Measurements from ENCODE around the gene ACLY.
"Not testable (repeated sequence)": the region's sequence is repeated elsewhere in the genome, so short reads cannot be mapped to it uniquely, and the experiment has no call there.

The ACLY gene

DNA sequence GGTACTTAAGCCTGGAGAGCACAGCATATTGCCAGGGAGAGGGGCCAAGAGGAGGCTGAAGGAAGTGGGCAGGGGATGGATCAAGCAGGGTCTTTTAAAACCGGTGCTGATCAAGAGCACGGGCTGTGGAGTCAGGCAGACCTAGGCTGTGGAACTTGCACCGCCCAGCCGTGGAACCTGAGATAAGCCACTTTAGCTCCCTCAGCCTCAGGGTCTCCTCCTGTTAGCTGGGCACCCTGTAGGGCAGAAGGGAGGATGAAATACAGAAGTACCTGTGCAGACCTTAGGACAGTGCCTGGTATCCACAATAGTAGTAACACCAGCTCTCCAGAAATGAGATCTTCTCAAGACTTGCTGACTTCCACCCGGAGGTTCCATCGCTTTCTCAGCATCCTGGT lies 20.9 kb upstream of the ACLY start:
- no peak for DNase-seq (ENCODE audit: low read depth)

DNA sequence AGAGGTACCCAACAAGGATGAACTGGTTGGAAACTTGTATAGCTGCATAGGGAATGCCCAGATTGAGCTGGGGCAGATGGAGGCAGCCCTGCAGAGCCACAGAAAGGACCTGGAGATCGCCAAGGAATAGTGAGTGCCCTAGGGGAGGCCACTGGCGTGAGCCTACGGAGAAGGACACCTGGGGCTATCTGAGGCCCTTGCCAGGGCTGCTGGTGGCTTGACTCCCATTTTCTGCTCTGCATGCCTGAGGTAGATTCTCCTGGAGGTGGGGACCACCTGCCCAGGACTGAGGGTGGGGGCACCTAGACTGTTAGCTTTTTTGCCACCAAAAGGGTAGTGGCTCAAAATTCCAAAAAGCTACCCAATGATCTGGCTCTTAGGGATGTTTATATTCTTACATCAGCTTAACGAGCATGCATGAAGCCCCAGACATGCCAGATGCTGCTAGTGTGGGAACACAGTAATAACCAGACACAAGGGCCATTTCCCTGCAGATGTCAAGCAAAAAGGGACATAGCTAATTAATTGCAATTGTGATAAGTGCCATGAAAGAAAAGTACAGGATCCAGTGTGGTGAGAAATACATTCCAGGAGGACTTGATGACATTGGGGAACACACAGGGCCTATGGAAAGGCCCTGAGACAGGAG lies 20.4 kb upstream of the ACLY start:
- DNase-seq (ENCODE audit: low read depth): no peak

GRCh38 chr17:41937970-41938954 lies 19.5 kb upstream of the ACLY start:
- no peak for DNase-seq (ENCODE audit: low read depth)

- no peak for DNase-seq (ENCODE audit: low read depth)
Observed at GRCh38 chr17:41935641-41936040, 16.9 kb upstream of the ACLY start.

DNA sequence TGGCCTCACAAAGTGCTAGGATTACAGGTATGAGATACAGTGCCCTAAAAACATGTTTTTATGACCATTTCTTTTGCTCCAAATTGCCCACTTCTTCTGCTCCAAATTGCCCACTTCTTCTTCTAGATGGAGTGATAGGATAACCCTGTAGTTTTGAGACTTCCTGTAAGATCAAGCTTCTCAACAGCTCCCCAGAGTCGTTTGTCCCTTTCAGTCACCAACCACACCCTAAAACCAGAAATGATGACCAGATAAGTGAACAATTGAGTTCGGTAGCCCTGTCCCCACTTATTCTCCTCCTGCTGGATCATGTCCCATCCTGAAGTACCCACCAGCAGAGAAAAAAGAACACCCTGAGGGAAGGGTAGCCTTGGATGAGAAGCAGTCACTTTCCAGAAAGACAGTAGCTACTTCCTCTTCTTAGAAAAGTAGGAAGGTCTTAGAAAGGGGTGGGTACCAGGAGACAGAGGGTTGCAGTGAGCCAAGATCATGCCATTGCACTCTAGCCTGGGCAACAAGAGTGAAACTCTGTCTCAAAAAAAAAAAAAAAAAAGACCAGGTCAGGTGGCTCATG lies 14.2 kb upstream of the ACLY start:
- DNase-seq (ENCODE audit: low read depth): no peak

- not testable (repeated sequence) for DNase-seq (ENCODE audit: low read depth)
Observed at GRCh38 chr17:41931715-41932114, 13.0 kb upstream of the ACLY start.

GRCh38 chr17:41930833-41931156 lies 12.0 kb upstream of the ACLY start:
- not testable (repeated sequence) for DNase-seq (ENCODE audit: low read depth)

GRCh38 chr17:41930009-41930832 lies 11.5 kb upstream of the ACLY start, which contains the start of gene ODAD4:
ODAD4 (plus strand) TSS chr17:41930617; CDS start chr17:41930724, 107 bp downstream.
- DNase-seq (ENCODE audit: low read depth): peak; percentile 91

GRCh38 chr17:41928693-41929251 lies 10.0 kb upstream of the ACLY start:
- no peak for DNase-seq (ENCODE audit: low read depth)

- DNase-seq (ENCODE audit: low read depth): no peak
Observed at GRCh38 chr17:41925991-41926590, 7.3 kb upstream of the ACLY start.

GRCh38 chr17:41920580-41920955 lies 1.8 kb upstream of the ACLY start:
- no peak for DNase-seq (ENCODE audit: low read depth)

DNA sequence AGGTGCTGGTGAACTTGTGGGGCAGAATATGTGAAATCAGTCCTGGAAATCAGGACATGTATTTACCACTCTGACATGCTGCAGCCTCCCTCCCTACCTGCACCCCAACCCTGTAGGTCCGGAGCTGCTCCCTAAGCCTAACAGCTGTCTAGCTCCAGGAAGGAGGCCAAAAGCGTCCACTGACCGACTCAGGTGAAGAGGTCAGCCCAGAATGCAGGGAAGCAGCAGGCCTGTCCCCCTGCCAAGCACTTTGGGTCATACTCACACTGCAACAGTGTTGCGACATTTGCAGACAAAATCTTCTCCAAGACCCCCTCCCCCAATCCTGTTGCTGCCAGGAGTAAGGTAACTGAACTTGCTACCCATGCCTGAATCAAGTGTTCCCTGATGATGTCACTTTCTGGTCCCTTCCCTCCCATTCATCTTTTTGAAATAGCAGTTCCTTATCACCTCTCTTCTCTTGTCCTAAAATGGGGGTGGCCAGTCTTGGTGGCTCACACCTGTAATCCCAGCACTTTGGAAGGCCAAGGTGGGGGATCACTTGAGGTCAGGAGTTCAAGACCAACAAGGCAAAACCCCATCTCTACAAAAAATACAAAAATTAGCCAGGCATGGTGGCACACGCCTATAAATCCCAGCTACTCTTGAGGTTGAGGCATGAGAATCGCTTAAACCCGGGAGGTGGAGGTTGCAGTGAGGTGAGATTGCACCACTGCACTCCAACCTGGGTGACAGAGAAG lies 1.3 kb upstream of the ACLY start:
- DNase-seq (ENCODE audit: low read depth): no peak

GRCh38 chr17:41919165-41919817 lies 540 bp upstream of the ACLY start:
- DNase-seq (ENCODE audit: low read depth): no peak

- DNase-seq (ENCODE audit: low read depth): peak; percentile 26
Observed at GRCh38 chr17:41917679-41918313, 955 bp downstream of the ACLY start.

DNA sequence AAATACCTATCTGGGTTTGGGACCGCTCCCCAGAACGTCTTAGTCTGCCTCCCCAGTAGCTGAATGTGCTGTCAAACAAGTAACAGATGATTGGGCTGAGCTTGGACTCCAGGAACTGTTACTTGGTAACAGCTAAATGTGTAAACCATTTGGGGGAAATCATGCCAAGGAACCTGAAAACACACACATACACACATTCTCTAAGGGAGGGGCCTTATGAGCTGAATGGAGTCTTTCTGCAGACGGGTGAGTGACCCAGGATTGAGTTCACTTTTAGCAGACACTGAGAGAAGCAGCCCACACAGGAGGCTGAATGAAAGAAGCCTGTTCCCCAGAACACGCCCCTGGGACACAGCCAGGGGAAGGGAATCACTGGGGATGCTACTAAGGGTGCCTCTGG lies 1.6 kb downstream of the ACLY start:
- no peak for DNase-seq (ENCODE audit: low read depth)

DNA sequence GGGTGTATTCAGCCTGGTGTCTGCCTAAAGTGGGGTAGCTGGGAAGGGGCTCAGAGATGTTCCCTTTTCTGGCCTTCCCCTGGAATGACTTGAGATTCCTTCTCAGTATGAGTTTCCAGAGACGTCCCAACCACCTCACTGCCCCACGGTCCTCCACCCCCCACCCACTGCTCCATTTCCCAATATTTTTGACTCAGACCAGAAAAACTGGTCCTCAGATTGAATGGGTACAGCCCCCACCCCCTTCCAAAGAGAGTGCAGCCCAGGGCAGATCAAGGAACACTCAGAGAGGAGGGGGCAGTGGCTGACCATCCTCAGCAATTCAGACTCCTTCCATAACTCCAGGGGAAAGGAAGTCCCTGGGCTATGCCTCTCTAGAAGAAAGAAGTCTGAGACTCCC lies 3.2 kb downstream of the ACLY start:
- DNase-seq (ENCODE audit: low read depth): no peak

DNA sequence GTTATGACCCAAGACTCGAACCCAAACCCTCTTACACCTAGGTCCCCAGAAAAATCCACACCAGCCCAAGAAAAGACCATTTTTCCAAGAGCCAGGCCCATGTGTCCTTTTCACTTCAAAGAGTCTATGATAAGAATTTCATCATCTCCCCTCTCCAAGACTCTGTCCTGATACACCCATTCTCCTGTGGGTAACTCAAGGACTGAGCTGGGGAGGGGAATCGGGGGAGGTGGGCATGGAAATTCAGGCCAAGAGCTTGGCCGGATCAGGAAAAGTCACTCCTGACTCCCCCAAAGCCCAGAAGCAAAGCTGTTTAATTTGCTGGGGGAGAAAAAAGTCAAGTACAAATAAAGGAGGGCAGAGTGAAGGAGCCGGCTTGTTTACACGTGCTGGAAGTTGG lies 3.7 kb downstream of the ACLY start:
- DNase-seq (ENCODE audit: low read depth): no peak

DNA sequence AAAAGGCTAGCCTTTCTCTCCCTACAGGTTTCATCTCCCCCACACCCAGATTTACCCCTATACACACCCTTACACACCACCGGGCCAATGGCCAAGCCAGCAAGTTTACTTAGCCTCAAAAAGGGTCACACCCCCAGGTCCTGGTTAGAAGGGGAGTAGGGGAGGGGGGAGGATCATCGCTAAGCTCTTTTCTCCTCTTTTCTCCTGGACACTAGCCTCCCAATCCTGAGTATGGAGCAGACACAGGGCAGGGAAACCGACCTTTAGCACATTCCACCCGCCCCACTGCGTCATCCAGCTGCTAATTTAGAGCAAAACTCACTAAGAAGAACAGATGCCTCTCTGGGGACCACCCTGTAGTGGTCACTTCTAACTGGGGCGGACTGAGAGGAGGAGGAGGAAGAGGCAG lies 4.4 kb downstream of the ACLY start:
- DNase-seq (ENCODE audit: low read depth): no peak

DNA sequence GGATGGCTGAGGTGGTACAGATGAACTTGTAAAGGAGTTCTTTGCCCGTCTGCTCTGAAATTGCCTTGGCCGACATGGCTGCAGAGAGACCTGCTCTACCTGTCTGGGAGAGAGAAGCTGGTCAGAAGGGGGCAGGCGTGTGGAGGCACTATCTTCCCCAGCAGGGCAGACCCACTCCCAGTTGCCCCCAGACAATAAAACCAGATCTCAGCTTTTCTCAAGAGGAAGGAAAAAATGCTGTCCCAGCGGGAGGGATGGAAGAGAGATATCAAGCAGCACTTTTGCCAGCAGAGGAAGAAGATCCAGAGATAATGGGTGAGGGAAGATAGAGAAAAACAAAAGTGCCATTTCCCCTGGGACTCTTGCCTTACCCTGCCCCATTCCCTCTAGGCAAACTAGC lies 5.0 kb downstream of the ACLY start:
- no peak for DNase-seq (ENCODE audit: low read depth)

GRCh38 chr17:41912925-41913324 lies 5.8 kb downstream of the ACLY start:
- no peak for DNase-seq (ENCODE audit: low read depth)
